ENCODE data around the gene CBARP. TPM values are rescaled to one million over a fixed set of nuclear protein-coding genes. Genes with fewer than 3 reads are reported as not detected.

The CBARP gene
- total RNA-seq, 3 donors from 2014 or later: 0.63 to 1.4 (median 1.1) TPM

DNA sequence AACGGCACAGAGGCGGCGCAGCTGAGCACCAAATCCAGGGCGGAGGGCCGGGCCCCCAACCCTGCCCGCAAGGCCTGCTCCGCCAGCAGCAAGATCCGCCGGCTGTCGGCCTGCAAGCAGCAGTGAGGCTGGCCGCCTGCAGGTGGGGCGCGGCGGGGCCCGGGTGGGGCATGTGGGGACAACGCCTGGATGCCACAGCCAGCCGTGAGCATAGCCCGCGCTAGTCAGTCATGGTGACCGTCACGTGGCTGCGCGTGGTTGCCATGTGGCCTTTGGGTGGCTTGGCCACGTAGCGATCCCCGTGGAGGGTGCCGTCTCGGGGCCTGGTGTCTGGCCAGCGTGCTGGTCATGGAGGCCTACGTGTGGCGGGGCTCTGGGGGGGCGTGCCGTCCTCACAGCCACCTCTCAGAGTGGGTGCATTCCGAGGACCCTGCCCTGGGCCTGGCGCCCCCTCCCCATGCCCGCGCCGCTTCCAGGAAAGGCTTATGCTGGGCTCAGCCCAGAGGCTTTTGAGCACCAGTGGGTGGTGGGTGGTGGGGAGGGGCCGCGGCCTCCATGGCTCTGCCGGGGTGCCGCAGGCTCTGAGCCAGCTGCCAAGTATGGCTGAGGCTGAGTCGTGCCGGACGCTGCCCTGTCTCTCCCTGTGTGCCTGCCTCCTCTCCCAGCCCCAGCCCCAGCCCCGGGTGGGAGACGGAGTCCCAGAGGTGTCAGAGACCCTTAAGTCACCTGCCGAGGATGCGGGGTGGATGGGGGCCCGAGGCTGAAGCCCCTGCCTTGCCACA, 11.1 kb downstream of the CBARP start:
- H3K4me1 Mint-ChIP-seq (ENCODE audit: low read depth): no peaks in the 10 kb centered on the region
- no peaks in the 10 kb centered on the region for H3K9me3 Mint-ChIP-seq
- H3K27me3 Mint-ChIP-seq (ENCODE audit: low read depth): no peaks in the 10 kb centered on the region
- H3K36me3 Mint-ChIP-seq (ENCODE audit: insufficient read depth): no peaks in the 10 kb centered on the region
- H3K4me3 Mint-ChIP-seq: no peak overlapping the region
- DNase-seq (no peak), ATAC-seq (no peak)

DNA sequence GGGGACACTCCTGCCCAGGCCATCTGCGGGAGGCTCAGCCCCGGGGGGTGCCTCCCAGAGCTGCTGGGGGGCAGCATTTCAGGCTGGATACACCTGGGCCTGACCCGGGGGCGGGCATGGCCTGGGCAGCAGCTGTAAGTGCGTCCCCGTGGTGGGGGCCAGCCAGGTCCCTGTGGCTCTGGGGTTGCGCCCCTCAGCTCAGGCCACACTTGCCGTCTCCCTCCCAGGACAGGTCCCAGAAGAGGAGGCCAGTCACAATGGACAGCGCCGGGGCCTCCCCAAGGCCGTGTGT, 11.6 kb downstream of the CBARP start:
- Mint-ChIP-seq H3K27me3 (ENCODE audit: low read depth) (no peaks in the 10 kb centered on the region), H3K4me3 (no peak overlapping the region), H3K9me3 (no peaks in the 10 kb centered on the region), H3K36me3 (ENCODE audit: insufficient read depth) (no peaks in the 10 kb centered on the region), H3K4me1 (ENCODE audit: low read depth) (no peaks in the 10 kb centered on the region)
- DNase-seq (no peak), ATAC-seq (no peak)

DNA sequence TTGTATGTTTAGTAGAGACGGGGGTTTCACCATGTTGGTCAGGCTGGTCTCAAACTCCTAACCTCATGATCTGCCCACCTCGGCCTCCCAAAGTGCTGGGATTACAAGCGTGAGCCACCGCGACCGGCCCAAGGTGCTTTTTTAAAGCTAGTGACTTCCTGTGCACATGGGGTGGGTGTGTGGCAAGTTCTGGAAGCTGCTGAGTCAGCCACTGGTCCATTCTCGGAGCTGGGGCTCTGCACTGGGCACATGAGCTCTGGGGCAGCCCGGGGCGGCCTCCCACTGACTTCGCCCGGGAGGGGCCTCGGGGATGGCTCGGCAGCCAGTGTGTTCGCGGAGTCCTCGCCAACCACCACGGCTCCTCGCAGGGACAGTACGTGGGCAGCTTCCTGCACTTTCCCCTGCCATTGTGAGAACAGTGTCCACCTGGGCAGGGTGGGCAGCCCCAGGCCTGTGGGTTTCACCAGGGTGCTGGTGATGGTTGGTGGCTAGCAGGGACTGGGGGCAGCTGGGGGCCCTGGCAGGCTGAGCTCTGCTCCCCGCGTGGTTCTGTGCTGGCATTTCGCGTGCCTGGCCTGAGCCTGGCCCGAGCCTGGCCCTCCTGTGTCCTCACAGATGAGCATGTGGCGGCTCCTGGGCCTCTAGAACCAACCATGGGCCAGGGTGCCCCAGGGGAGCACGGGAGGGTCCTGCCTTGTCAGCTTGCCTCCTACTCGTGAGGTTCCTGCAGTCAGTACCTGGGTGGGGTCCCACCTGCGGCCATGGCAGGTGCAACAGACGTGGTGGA, 12.2 kb downstream of the CBARP start:
- Mint-ChIP-seq H3K36me3 (ENCODE audit: insufficient read depth) (no peaks in the 10 kb centered on the region), H3K4me1 (ENCODE audit: low read depth) (no peaks in the 10 kb centered on the region), H3K4me3 (no peak overlapping the region), H3K9me3 (no peaks in the 10 kb centered on the region), H3K27me3 (ENCODE audit: low read depth) (no peaks in the 10 kb centered on the region)
- ATAC-seq (no peak), DNase-seq (no peak)

DNA sequence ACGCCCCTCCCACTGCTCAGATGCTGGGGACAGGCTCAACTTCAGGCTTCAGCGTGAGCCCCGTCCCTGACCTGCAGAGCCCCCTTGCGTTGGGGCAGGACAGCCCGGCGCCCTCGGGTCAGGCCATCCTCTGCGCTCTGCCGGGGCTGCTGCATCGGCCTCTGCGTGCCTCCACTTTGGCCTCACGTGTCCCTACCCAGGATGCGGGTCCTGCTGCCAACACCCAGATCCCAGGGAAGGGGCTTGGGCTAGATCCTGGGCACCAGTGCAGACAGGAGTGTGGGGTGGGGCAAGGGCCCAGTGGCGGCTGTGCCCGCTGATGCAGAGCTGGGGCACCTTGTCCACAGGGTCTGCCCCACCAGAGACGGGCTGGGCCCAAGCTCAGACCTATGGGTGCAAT, 13.0 kb downstream of the CBARP start:
- Mint-ChIP-seq H3K27me3 (ENCODE audit: low read depth) (no peaks in the 10 kb centered on the region), H3K9me3 (no peaks in the 10 kb centered on the region), H3K36me3 (ENCODE audit: insufficient read depth) (no peaks in the 10 kb centered on the region), H3K4me1 (ENCODE audit: low read depth) (no peaks in the 10 kb centered on the region), H3K4me3 (no peak overlapping the region)
- ATAC-seq (no peak), DNase-seq (no peak)

DNA sequence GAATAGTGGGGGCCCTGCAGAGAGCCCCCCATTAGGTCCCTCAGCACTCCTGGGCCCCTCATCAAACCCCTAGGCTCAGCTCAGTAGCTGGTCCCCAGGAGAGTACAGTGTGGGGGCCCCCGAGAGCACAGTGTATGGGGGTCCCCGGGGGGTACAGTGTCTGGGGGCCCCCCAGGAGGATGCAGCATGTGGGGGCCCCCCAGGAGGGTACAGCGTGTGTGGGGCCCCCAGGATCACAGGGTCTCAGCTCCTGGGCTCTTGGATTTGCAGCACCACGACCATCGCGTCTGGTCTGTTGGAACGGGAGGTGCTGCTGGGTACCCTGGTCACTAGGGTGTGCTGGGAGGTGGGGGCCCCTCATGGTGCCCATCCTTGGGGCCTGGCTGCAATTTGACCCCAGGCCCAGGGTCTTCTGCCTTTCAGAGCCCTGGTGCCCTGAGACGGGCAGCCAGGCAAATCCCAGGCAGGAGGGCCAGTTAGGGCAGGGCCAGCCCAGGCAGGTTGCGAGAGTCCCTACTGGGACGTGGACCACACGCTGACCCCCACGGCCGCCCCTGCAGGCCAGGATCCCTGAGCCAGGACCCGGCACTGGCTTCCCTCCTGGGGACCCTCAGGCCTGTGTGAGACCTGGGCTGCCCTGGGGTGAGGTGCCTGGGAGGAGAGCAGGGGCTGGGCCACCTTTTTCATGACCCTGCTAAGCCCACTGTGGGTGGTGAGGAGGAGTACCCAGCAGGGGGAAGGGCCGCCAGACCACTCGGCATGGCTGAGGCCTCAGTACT, 13.6 kb downstream of the CBARP start:
- Mint-ChIP-seq H3K9me3 (no peaks in the 10 kb centered on the region), H3K4me1 (ENCODE audit: low read depth) (no peaks in the 10 kb centered on the region), H3K27me3 (ENCODE audit: low read depth) (no peaks in the 10 kb centered on the region), H3K36me3 (ENCODE audit: insufficient read depth) (no peaks in the 10 kb centered on the region), H3K4me3 (no peak overlapping the region)
- DNase-seq (no peak), ATAC-seq (no peak)

DNA sequence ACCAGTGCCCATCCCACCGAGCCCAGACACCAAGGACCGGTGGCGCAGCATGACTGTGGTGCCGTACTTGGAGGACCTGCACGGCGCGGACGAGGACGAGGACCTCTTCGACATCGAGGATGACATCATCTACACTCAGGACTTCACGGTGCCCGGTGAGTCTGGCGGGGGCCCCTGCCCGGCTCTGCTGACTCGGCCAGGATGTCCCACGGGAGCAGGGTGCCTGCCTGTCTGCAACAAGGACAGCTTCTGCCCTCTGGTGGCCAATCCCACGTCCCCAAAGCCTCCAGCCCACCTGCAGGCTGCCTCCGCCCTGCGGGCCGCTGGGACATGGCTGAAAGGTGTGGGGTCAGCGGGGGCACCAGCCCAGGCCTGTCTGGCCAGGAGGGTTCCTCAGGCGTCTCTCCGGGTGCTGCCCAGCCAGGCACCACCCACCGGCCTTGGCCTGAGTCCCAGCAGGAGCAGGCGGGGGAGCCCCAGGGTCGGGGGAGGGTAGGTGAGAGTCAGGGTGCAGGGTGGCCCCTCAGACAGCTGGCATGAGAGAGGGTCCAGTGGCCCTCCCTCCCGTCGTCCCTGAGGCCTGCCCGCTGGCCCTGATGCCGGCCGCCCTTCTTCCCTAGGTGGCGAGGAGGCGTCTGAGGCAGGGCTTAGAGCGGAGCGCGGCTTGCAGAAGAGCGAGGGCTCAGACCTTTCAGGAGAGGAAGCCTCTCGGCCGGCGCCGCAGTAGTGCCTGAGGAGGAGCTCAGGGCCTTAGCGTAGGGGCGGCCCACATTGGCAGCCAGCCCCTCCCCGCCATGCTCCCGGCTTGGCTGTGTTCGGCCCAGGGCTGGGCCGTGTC, 14.6 kb downstream of the CBARP start:
- H3K9me3 Mint-ChIP-seq: no peaks in the 10 kb centered on the region
- ATAC-seq (peak in 1 of 2 donors; percentile 33), DNase-seq (no peak)
- no peak overlapping the region for H3K4me3 Mint-ChIP-seq
- no peaks in the 10 kb centered on the region for H3K36me3 Mint-ChIP-seq (ENCODE audit: insufficient read depth)
- no peaks in the 10 kb centered on the region for H3K27me3 Mint-ChIP-seq (ENCODE audit: low read depth)
- no peaks in the 10 kb centered on the region for H3K4me1 Mint-ChIP-seq (ENCODE audit: low read depth)

DNA sequence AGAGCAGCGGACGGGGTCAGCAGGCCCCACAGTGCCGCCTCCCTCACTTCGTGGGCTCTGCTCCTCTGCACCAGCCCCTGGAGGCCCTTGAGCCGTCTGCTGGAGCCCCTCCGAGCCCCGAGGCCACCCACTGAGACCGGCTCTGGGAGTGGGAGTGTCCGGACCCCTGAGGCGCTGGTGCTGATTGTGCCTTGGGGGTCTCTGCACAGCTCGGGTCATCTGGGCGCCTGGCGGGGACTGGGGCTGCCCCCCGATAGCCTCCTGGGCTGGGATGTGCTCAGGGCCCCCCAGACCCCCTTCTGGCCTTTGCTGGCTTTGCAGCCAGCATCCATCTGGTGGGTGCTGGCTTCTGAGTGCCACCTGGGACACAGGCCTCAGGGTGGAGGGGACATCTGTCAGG, 15.4 kb downstream of the CBARP start:
- Mint-ChIP-seq H3K9me3 (no peaks in the 10 kb centered on the region), H3K36me3 (ENCODE audit: insufficient read depth) (no peaks in the 10 kb centered on the region), H3K27me3 (ENCODE audit: low read depth) (no peaks in the 10 kb centered on the region), H3K4me3 (no peak overlapping the region), H3K4me1 (ENCODE audit: low read depth) (no peaks in the 10 kb centered on the region)
- no peak for DNase-seq
- ATAC-seq: peak in 1 of 2 donors; percentile 40

DNA sequence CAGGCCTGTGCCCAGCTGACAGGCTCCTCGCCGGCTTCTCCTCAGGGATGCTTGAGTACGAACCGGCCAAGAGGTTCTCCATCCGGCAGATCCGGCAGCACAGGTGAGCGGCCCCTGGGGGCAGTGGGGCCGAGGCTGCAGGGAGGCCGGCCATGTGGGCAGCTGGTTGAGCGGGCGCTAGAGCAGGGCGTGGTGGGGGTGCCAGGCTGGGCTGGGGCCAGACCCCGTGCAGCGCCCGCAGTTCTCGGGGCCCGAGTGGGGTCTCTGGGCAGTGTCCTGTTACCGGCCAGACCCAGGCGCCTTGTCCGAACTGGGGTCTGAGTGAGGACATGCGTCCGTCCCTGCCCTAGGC, 15.9 kb downstream of the CBARP start:
- H3K9me3 Mint-ChIP-seq: no peaks in the 10 kb centered on the region
- H3K4me1 Mint-ChIP-seq (ENCODE audit: low read depth): no peaks in the 10 kb centered on the region
- H3K4me3 Mint-ChIP-seq: no peak overlapping the region
- H3K36me3 Mint-ChIP-seq (ENCODE audit: insufficient read depth): no peaks in the 10 kb centered on the region
- no peaks in the 10 kb centered on the region for H3K27me3 Mint-ChIP-seq (ENCODE audit: low read depth)
- DNase-seq (no peak), ATAC-seq (no peak)

DNA sequence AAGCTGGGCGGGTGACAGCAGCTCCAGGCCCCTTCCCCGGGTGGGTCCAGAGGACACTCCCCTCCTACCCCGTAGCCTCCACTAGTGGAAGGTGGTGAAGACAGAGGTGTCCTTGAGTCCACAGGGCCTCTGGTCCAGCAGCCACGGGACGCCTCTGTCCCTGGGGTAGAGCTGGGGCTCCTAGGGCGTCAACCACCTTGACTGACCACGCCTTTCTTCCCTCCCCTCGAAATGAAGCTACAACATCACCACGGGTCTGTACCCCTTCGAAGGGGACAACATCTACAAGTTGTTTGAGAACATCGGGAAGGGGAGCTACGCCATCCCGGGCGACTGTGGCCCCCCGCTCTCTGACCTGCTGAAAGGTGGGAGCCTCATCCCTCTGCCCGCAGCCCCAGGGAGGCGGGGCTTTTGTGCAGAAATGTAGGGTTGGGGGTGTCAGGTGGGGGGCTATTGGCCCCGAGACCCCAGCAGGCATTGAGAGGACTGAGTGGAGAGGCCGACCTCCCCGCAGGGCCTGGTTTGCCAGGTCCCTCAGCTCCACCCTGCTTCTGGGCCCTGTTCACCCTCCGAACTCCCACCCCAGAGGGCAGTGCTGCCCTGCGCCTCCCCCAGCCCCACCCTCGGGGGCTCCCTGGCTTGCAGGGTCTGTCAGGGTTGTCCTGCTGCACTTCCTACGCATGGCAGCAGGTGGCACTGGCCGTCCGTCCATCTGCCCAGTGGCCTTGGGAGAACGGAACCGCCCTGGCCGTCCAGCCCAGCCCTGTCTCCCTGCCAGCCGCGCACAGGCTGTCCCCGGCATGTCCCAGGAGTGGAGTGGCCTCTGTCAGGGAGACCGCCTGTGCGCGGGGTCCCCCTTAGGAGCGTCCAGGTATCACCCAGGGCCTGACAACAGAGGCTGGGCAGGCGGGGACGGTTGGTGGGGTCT, 16.6 kb downstream of the CBARP start:
- H3K27me3 Mint-ChIP-seq (ENCODE audit: low read depth): no peaks in the 10 kb centered on the region
- no peaks in the 10 kb centered on the region for H3K9me3 Mint-ChIP-seq
- H3K36me3 Mint-ChIP-seq (ENCODE audit: insufficient read depth): no peaks in the 10 kb centered on the region
- DNase-seq (no peak), ATAC-seq (no peak)
- H3K4me3 Mint-ChIP-seq: no peak overlapping the region
- H3K4me1 Mint-ChIP-seq (ENCODE audit: low read depth): no peaks in the 10 kb centered on the region

DNA sequence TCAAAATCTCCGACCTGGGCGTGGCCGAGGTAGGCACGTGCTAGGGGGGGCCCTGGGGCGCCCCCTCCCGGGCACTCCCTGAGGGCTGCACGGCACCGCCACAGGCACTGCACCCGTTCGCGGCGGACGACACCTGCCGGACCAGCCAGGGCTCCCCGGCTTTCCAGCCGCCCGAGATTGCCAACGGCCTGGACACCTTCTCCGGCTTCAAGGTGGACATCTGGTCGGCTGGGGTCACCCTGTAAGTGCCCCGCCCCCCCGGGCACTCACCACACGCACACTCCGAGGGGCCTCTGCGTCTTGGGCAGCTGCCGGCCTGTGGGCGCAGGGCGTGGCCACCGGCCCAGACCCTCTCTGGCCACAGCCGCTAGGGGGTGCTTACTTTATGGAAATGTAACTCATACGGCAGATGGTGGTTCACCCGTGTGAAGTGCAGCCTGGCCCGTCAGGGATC, 17.3 kb downstream of the CBARP start:
- Mint-ChIP-seq H3K27me3 (ENCODE audit: low read depth) (no peaks in the 10 kb centered on the region), H3K4me3 (no peak overlapping the region), H3K36me3 (ENCODE audit: insufficient read depth) (no peaks in the 10 kb centered on the region), H3K4me1 (ENCODE audit: low read depth) (no peaks in the 10 kb centered on the region), H3K9me3 (no peaks in the 10 kb centered on the region)
- DNase-seq: no peak
- no peak for ATAC-seq

DNA sequence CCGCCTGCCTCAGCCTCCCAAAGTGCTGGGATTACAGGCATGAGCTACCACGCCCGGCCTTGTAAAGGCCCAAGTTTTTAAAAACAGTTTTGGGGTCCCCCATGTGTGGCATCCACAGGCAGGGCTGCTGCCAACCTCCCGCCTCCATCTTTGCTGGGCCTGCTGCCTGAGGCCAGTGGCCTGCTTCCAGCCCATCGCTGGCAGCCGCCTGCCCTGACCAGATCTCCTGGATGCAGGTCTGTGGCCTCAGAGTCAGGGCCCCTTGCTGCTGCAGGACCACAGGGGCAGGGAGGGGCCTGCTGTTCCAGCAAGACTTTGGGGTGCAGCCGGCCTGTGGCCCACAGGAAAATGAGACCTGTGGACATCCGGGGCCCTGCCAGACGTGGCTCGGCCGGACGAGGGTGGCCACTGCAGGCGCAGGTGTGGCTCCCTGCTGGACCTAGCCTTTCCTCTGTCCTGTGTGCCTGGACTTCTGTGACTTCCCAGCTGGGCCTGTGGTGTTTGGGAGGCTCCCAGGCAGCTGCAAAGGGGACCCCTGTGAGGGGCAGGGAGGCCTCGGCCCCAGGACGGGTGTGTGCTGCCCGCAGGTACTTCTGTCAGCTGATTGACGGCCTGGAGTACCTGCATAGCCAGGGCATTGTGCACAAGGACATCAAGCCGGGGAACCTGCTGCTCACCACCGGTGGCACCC, 17.9 kb downstream of the CBARP start:
- H3K4me1 Mint-ChIP-seq (ENCODE audit: low read depth): no peaks in the 10 kb centered on the region
- H3K27me3 Mint-ChIP-seq (ENCODE audit: low read depth): no peaks in the 10 kb centered on the region
- no peaks in the 10 kb centered on the region for H3K9me3 Mint-ChIP-seq
- no peaks in the 10 kb centered on the region for H3K36me3 Mint-ChIP-seq (ENCODE audit: insufficient read depth)
- ATAC-seq: no peak
- no peak overlapping the region for H3K4me3 Mint-ChIP-seq
- DNase-seq: no peak

DNA sequence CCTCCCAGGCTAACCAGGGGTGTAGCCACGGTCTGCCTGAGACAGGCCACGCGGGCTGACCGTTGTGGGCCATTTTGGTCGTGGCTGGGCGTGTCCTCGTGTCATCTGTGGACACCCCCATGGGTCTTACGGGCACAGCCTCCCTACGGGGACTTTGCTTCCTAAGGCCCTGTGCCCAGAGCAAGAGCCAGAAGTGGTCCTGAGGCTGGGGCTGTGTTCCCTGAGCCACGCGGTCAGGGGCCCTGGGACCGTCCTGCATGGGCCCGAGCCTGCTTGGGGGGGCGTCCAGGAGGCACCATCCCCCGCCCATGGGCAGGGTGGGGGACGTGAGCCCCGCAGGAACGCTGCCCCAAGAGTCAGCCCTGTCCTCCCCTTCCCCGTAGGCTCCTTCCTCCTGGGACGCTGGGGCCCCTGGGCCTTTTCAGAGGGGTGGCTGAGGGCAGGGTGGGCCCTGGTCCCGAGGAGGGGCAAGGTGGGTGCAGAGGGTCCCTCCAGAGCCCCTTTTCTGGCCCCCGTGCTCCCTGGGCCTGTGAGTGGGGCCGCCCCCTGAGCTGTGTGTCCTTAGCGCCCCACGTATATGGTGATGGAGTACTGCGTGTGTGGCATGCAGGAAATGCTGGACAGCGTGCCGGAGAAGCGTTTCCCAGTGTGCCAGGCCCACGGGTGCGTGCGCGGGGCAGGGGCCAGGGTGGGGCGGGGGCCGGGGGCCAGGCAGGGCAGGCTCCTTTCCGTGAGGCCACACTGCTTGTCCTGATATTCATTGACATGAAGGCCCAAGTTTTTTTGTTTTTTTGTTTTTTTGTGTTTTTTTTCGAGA, 18.8 kb downstream of the CBARP start:
- peaks cover 4% of the 10 kb centered on the region for H3K4me1 Mint-ChIP-seq (ENCODE audit: low read depth)
- no peak for ATAC-seq
- no peak overlapping the region for H3K4me3 Mint-ChIP-seq
- no peaks in the 10 kb centered on the region for H3K27me3 Mint-ChIP-seq (ENCODE audit: low read depth)
- DNase-seq: no peak
- peaks cover under 1% of the 10 kb centered on the region for H3K36me3 Mint-ChIP-seq (ENCODE audit: insufficient read depth)
- no peaks in the 10 kb centered on the region for H3K9me3 Mint-ChIP-seq

All from activated T-cell treated with anti-CD3 and anti-CD28 coated beads, Interleukin-2, amount 50 U/mL, for 4 hours (primary cell).